ENCODE measurements around the gene DPYD.

Gene DPYD

DNA sequence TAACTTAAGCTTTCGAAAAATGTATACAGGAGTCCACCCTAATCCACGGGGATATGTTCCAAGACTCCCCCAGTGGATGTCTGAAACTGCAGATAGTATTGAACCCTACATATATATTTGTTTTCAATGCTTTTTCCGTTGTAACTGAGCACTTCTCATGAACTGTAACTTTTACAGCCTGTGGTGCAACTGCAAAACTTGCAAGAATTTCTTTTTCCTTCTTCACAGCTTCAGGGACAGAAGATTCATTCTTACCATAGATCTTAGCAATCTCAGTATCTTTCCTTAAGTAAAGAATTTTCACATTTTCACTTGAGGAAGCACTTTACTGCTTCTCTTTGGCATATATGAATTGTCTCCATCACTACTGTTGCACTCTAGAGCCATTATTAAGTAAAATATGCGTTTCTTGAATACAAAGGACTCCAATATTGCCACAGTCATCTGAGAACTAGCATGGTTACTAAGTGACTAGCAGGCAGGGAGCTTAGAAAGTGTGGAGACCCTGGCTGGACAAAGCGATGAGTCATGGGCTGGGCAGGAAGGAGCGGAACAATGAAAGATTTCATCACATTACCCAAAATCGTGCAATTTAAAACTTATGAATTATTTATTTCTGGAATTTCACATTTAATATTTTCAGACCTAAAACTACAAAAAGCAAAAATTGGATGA, 14.1 kb downstream of the DPYD start:
- DNase-seq: no peak

DNA sequence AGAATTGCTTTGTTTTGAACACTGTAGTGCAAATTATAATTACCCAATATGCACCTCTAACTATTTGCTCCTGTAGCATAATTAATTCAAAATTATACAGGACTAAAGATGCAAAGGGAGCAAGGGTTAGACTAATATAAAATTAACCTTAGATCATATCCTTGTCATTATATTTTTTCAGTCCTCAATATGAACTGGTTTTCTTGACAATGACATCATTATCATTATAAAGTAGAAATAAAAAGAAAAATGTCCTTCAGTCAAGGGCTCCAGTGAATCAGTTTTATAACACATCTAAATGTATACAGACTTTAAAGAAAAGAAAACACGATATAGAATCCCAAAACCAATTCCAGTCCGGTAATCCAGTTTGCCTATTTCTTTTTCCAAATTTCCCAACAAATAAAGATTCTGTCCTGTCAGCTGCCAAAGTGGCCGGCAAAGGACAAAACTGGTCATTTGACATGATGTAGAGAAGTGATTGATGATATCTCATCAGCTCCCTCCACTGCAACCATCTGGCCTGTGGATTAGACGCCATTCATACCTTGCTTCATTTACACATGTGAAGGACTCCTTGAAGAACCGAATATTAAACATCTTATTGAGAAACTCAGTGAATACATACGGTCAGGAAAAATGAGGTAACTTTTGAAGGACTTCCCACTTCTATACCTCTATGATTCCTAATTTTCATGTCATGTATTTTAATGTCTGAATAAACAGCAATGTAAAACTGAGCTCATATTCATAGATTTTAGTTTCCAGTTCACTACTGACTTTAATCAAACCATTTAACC, 15.5 kb downstream of the DPYD start:
- no peak for DNase-seq

DNA sequence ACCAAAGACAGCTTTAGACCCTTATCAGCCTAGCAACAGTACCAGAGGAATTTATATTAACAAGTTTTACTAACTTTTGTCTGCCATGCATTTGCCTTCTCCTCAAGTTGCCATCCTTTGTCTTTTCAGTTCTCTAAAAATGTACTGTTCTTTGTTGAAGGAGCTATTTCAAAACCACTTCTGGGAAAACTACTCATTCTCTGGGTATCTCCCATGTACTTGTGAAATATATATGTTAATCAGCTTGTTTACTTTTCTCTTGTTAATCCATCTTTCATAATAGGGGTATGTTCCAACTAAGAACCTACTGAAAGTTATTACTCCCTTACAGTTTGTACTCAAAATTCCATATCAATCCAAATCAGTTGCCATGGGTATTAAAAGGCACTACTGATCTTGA, 16.3 kb downstream of the DPYD start:
- DNase-seq: no peak

DNA sequence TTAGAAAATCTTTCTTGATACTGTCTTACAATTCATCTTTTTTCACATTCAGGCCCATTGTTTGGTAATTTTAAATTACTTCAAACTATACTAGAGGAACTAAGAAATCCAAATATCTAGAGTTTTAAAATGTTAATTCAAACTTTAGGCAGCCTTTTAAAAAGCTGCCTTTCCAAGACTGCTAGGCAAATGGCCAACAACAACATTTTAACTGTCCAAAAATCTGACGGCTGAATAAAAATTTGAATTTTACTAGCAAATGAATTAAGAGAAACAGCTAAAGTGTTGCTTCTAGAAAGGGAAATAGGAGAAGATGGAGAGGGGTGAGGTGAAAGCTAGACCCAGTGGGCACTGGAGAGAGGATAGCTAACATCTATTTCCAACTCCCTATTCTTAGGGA, 17.2 kb downstream of the DPYD start:
- no peak for DNase-seq

DNA sequence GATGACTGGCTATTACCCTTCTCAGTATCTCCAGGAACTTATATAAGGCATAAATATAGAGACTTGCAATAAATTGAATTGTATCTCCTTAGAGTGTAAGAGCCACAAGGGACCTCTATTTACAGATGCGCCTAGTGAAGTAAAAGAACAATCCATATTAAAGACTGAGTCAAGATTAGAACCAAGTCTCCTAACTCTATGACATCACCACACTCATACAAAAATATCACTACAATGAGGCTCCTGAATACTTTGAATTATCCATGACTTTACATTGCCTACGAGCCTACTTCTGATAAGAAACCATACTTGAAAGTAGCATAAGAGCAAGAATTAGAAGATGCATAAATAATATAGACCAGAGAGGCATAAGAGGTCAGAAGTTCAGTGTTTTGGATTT, 18.8 kb downstream of the DPYD start:
- DNase-seq: no peak

DNA sequence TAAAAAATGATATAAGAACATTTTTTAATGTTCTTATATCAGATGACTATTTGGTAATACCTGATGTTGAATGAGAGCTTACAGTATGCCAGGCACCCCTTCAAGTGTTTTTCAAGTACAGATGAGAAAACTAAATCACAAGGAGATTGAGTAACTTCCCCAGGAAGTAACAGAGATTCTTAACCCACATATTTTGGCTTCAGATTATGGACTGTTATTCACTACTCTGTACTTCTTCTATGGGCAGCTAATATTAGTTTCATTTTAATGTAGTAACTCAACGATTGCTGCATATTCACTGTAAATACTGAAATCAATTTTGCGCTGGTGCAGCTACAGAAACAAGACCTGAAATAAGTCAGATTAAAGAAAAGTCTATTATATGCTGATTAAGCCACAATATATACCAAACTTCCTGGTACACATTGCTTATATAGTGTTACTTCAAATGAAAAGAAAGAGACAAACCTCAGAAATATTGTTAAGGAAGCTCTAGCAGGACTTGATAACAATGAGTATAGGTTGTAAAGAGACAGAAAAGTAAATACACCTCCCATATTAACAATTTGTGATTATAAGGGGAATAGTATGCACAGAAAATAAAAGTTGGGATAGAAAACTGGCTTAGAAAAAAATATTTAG, 19.7 kb downstream of the DPYD start:
- no peak for DNase-seq

DNA sequence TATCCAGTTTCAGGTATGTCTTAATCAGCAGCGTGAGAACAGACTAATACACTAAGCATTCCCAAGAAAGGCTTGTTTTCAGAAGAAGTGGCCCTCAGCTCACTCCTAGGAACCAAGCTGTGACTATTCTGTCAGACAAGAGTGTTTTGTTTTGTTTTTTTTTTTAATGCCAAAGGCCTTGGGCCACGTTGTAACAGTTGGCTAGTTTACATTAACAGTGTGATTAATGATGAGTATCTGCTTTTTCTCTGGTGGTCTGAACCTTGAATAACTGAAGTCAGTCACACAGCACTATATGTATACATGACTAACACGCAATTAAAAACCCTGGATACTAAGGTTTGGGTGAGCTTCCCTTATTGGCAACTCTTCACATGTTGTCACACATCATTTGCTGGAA, 21.9 kb downstream of the DPYD start:
- DNase-seq: no peak

DNA sequence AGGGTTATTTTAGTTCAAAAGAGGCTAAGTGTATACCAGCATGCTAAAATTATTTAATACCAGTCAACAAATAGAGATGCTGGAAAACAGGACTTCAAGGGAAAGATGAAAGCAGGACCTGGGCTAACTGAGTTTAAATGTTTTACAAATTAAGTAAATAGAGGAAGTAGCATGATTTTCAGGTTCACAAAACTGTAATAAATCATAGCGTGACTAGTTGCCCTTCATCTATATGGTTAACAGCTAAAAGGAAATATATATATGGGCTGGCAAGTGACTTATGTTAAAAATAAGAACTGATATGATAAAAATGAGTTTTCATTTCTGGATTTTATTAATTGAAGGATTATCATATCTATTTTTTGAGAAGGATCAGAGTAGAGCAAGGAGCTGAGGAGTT, 25.6 kb downstream of the DPYD start:
- DNase-seq: no peak

DNA sequence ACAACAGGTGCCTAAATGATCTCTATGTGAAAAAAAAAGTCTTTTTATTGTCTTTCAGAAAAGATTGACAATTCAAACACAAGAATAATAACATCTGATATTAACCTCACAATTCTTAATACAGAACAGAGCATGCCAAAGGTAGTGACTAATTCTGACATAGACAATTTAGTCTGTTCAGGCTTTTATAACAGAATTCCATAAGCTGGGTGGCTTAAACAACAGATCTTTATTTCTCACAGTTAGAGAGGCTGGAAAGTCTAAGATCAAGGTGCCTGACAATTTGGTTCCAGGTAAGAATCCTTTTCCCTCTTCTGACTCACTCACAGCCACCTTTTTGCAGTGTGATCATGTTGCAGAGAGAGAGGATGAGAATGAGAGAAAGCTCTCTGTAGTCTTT, 27.0 kb downstream of the DPYD start:
- no peak for DNase-seq

DNA sequence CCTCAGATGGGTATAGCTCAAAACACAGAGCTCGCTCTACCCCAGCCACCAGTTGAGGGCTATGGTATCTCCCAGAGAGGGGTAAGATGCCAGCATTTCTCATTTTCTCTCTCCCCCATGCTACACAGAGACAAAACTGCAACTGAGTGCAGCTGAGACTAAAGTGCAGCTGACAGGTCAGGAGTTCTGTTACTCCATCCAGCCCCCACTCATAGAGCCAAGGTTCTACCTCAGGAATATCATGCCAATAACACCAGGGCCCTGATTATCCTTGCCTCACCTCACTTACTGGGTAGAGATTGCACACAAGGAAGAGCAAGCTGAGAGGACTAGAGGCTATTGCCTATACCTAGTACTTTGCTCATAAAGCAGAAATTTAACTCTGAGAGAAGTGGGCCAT, 34.6 kb downstream of the DPYD start:
- DNase-seq: no peak

DNA sequence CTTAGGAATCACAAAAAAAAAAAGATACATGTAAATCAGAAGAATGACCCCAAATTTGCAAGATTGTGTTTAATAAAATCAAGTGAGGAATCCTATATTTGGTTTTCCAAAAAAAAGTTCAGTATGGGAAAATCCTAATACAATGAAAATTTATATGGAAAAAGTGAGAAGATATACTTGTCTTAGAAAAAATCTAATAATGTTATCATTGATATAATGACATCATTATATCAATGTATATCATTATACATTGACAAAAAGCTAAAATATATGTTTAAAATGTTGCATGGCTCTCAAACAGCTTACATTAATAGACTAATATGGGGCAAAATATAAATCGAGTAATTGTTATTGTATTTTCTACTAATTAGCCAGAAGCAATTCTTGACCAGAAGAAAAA, 37.0 kb downstream of the DPYD start:
- no peak for DNase-seq

DNA sequence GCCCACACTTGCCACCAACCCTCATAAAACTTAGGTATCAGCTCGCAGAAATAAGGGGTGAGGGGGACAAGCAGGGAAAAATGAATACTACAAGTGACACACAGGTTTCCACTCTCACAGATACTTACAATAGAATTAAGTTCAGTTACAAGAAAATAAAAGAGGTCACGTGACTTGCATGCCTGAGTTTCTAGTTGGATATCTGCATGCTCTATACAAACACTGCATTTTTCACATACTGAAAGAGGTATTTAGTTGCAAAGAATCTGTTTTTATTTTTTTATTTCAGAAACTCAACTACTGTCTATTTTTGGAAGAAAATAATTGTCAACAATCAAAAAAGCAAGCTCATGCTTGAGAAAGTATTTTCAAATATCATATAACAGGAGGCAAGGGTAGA, 43.5 kb downstream of the DPYD start:
- DNase-seq: no peak

DNA sequence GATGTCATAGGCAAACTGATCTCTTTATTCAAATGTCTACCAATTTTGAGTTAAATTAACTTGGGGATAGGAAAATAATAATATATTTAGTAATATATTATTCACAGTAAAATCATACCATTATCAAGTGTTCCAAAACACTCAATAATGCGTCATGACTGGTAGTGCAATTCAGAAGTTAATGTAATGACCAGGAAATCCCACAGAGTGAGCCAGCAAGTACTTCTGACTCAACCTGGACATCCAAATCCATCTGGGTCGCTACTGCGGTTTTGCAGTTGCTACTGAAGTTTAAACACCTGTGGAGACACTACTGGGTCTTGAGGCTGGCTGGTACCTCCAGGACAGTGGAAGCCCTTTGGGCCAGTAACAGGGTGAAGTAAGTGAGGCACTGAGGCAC, 44.8 kb downstream of the DPYD start:
- DNase-seq: no peak

DNA sequence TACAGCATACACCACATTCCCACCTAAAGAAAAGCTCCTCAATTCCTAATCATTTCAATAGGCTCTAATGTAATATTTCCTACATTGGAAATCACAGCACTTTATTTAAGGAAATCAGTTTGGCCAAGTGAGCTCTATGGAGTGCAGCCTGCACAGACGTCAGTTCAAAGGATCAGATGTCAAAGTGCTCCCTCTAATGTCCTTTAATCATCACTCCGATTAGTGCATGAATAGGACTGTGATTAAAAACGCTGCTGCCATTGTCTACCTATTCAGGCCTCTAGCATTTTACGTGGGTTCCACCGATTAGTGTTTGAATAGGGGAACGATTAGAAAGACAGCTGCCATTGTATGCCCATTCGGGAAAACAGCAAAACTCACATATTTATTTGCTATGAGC, 50.2 kb downstream of the DPYD start:
- DNase-seq: no peak

DNA sequence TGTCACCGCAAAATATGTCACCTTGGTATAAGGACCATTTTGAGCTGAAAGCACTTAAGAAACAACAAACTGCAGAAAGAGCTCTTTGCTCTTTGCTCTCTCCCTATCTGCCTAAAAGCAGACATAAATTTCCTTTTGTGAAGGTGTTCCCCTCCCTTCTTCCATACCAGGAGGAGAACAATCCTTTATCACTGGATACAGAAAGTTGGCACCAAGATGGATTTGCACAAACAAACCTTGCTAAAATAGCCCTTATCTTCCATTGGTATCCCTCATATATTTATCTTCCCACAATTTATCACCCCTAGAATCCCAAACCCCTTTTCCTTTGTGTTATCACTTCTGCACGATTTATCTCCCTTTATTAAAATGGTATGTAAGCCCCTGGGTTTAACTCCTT, 51.4 kb downstream of the DPYD start:
- DNase-seq: no peak

DNA sequence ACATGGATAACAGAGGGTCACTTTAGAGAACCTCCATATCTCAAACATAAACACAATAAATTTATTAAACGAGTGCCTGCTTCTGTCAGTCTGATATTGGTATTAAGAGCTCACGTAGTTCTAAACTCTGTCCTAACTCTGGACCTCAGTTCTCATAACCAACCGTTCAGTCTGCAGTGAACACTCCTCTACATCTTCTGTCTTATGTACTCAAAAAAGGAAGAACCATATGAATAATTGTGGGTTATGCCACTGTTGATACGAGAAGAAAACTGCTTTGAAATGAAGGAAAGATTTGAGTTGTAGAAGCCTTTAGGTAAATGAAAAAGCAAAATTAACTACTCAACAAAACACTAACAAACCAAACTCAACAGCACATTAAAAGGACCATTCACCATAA, 53.7 kb downstream of the DPYD start:
- no peak for DNase-seq

DNA sequence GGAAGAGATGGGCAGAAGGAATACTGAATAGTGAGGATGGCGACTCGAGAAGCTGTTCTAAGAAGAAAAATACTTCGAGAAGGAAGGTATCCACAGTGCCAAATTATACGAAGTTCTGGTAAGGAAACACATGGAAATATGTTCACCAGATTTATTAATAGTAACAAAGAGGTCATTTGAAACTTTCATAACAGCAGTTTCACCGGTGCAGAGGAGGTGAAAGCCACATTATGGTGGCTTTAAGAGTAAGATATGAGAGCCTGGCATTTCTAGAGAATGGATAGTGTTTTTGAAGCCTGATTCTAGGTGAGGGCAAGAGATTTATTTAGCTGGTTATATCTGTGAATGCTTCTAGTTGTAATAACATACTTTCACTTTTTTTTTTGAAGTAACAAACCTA, 56.2 kb downstream of the DPYD start:
- DNase-seq: no peak

DNA sequence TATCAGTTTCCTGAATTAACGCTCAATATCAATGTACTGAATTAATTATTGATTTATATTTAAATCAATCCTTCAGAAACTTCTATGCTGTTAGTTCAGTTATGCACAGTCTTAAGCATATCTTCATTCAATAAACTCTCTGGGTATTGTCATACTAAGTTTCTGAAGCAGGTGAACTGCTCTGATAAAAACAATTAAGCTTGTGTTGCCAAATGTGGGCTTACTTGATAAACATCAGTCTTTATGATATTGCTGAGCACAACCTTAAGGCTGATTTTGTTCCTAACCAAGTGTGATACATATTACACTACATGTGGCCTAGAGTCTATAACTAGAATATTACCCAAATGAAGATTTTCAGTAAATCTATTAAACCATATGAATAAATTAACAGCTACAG, 67.6 kb downstream of the DPYD start:
- no peak for DNase-seq

DNA sequence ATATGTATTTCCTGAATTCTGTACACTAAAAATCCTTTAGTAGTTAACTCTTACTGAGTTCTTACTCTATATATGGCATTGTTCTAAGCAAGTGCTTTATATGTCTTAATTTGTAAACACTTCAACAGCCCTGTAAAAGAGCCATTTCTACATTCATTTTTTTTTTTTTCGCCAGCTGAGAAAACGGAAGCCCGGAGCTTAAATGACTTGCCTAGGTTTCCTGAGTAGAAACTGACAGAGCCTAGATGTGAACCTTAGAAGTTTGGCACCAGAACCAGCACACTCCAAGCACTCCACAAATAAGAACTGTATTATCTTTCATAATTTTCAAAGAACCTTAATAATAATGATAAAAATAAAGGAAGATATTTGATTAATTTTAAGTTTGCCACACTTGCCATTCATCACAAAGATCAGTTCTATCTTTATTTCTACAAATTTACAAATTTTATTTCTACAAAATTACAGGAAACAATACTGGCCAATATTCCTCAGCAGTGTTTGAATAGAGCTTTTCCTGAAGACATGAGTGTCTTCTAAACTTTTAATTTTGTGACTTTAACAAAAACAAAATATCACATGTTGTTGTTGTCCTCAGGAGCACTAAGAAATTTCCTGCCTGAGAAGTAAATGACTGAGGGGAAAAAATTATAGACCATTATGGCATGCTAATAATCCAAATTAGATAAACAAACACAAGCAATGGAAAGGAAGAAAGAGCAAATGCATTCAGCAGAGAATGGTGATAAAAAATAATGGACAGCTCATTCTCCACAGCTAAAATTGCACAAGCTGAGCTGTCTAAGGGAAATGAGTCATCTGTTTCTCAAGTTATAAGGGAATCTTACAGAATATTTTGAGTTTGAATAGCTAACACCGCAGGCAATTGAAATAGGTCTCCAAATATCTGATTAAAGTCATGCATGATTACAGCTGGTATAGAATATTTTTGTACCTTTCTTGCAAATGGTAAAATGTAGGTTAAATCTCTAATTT, 71.2 kb downstream of the DPYD start:
- peak; percentile 16 for DNase-seq

DNA sequence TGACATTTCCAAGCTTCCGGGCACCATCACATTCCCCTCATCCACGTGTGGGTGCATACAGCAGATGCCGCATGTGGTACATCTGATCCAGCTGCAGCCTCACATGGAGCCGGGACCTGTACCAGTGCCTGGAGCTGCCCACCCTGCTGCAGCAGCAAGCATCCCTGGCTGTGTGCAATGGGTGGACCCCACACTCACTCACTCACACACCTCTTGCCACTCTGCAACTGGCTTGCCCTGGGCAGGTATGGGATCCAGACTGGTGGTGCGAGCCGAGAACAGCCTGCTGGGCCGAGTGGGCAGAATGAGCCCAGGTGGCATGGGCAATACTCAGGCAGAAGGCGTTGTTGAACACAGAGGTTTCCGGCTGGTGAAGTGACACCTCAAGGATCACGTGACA, 75.0 kb downstream of the DPYD start:
- DNase-seq: no peak

DNA sequence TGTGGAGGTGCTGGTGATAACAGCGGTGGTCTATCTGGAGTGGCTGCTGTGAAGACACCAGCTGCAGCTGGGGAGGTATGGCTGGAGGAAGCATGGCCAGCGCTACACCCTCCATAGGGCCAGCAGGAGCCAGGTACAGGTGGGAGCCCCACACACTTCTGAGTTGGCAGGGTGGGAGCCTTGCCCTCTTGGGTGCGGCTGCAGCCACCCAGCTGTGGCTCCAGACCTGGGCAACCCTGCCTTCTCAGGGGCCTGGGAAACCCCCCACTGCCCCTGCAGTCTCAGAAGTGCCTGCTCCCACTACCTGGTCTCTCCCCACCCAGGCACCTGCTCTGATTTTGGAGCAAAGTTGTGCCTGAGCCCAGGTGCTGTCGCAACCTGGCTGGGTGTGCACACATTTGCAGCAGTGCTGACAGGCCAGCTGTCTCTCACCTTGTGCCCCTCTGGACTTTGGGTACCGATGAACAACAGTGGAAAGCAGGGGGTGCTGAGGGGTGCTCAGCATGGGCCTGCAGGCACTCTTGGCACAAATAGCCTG, 76.2 kb downstream of the DPYD start:
- DNase-seq: no peak

DNA sequence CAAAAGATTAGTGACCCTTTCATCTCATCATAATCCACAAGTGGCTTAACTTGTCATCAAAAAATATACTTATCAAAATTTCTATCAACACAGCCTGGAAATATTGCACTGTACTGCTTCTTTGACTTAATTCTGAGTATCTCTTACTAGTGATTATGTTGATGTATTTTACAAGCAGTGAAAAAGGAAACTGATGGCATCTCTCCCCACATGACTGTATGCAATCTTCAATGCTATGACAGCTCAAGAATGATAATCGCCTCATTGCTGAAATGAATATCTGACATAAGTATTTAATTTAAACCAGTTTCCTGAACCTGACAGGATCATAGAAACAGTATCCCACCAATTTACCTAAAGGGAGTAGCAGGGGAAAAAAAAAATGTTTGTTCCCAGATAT, 79.5 kb downstream of the DPYD start:
- no peak for DNase-seq

DNA sequence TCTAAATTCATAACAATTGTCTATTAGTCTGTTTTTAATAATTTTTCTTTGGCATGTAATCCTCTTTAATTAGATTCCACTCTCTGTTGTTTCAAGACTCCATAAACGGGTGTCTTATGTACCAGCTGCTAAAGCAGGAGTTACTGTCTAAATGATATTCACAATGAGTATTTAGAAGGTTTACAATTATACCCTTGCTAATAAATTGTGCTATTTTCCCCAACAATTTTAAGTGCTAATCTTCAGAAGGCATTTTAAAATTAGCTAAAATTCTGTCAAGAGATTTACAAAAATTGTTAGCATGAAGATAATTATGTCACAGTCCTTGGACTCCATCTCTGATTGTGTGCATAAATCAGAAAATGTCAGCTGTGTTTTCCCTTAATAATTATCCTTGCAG, 83.7 kb downstream of the DPYD start:
- no peak for DNase-seq

Measured in NCI-H510A treated with DMSO at 0.1 percent for 48 hours (cell line).